ENCODE data around the gene CCDC148.

CCDC148 gene

DNA sequence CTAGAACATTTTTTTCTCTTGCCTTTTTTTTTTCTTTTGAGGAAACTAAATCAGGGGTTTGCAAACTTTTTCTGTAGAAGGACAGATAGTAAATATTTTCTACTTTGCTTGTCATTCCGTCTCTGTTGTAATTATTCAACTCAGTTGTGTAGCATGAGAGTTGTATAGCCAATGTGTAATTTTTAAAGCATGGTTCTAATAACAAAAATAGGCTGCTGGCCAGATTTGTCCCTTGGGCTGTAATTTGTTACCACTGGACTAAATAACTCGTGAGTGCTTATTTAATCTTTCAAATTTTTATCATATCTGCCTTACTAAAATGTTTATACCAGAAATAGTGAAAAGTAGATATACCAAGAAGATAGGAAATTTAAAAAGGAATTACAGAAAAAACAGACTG, 43.0 kb downstream of the CCDC148 start:
- TF ChIP-seq GATA1 (IDR thresholded peaks at IDR 0.05; ENCODE audit: low read depth, low read length) (no peak), POLR2A (IDR thresholded peaks at IDR 0.05; ENCODE audit: low read length) (no peak)
- no peak for DNase-seq

- no peak for TF ChIP-seq GATA1 (IDR thresholded peaks at IDR 0.05; ENCODE audit: low read depth, low read length)
- DNase-seq, result no peak
Observed at GRCh38 chr2:158412206-158412605, 44.3 kb downstream of the CCDC148 start.

GRCh38 chr2:158411748-158412147, 44.8 kb downstream of the CCDC148 start:
- DNase-seq, result no peak
- no peak for TF ChIP-seq GATA1 (IDR thresholded peaks at IDR 0.05; ENCODE audit: low read depth, low read length)
- no peak for TF ChIP-seq POLR2A (IDR thresholded peaks at IDR 0.05; ENCODE audit: low read length)

DNA sequence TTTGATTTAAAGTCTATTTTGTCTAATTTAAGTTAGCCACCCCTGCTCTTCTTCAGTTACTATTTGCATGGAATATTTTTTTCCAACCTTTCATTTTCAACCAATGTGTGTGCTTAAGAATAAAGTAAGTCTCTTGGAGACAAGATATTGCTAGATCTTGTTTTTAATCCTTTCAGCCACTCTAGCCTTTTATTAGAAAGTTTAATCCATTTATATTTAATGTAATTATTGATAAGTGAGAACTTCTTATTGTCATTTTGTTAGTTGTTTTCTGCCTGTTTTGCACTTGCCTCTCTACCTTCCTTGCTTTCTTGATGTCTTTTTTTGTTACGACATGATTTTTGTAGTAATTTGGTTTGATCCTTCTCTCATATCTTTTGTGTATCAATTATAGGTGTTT, 46.4 kb downstream of the CCDC148 start:
- TF ChIP-seq GATA1 (IDR thresholded peaks at IDR 0.05; ENCODE audit: low read depth, low read length), result no peak
- no peak for TF ChIP-seq POLR2A (IDR thresholded peaks at IDR 0.05; ENCODE audit: low read length)
- no peak for DNase-seq

DNA sequence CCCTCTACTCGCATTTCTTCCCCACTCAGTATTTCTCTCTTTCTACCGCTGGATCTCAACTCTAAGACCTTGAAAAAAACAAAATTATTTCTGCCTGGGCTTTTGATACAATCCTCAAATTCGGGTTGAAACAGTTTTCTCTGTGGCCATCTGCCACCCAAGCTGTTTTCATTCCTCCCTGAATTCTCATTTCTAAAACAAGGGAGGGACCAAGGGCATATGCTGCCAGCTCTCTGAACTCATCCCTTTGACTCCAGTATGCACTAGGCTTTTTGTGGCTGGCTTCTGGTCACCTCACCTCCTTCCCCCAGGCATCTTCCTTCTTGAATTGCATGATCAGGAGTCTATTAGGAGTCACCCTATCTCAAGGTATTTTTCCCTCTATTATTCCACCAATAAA, 49.5 kb downstream of the CCDC148 start:
- TF ChIP-seq POLR2A (IDR thresholded peaks at IDR 0.05; ENCODE audit: low read length) (no peak), GATA1 (IDR thresholded peaks at IDR 0.05; ENCODE audit: low read depth, low read length) (no peak)

GRCh38 chr2:158405341-158405740, 51.2 kb downstream of the CCDC148 start:
- DNase-seq, result no peak
- TF ChIP-seq POLR2A (IDR thresholded peaks at IDR 0.05; ENCODE audit: low read length) (no peak), GATA1 (IDR thresholded peaks at IDR 0.05; ENCODE audit: low read depth, low read length) (no peak)

More for the DNA sequence above, 49.5 kb downstream of the CCDC148 start:
- no peak for DNase-seq

DNA sequence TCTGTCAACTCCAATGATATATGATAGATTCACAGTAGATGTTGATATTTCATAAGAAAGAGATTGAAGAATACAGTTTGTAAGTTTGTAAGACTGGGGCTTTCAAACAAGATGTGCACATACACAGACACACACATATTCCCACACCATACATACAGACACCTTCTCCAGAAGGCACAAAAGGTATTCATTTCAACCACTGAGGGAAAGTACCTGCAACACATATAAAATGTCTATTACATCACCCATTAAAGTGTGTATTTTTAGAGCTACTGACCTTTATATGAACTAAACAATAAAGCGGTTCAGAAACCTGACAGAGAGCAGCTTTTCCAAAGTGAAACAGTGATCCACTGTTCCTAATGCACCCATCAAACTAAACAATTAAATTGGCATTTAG, 53.3 kb downstream of the CCDC148 start:
- TF ChIP-seq GATA1 (IDR thresholded peaks at IDR 0.05; ENCODE audit: low read depth, low read length), result no peak
- no peak for DNase-seq

GRCh38 chr2:158402665-158403064, 53.9 kb downstream of the CCDC148 start:
- TF ChIP-seq GATA1 (IDR thresholded peaks at IDR 0.05; ENCODE audit: low read depth, low read length) (no peak), POLR2A (IDR thresholded peaks at IDR 0.05; ENCODE audit: low read length) (no peak)
- no peak for DNase-seq

- no peak for DNase-seq
- TF ChIP-seq POLR2A (IDR thresholded peaks at IDR 0.05; ENCODE audit: low read length) (no peak), GATA1 (IDR thresholded peaks at IDR 0.05; ENCODE audit: low read depth, low read length) (no peak)
Observed at GRCh38 chr2:158395166-158395565, 61.4 kb downstream of the CCDC148 start.

GRCh38 chr2:158394453-158394852, 62.1 kb downstream of the CCDC148 start:
- DNase-seq, result no peak
- TF ChIP-seq POLR2A (IDR thresholded peaks at IDR 0.05; ENCODE audit: low read length), result no peak
- TF ChIP-seq GATA1 (IDR thresholded peaks at IDR 0.05; ENCODE audit: low read depth, low read length), result no peak

GRCh38 chr2:158393886-158394285, 62.7 kb downstream of the CCDC148 start:
- TF ChIP-seq GATA1 (IDR thresholded peaks at IDR 0.05; ENCODE audit: low read depth, low read length) (no peak), POLR2A (IDR thresholded peaks at IDR 0.05; ENCODE audit: low read length) (no peak)
- DNase-seq, result no peak

- no peak for TF ChIP-seq GATA1 (IDR thresholded peaks at IDR 0.05; ENCODE audit: low read depth, low read length)
- no peak for TF ChIP-seq POLR2A (IDR thresholded peaks at IDR 0.05; ENCODE audit: low read length)
- DNase-seq, result no peak
Observed at GRCh38 chr2:158392687-158393086, 63.9 kb downstream of the CCDC148 start.

DNA sequence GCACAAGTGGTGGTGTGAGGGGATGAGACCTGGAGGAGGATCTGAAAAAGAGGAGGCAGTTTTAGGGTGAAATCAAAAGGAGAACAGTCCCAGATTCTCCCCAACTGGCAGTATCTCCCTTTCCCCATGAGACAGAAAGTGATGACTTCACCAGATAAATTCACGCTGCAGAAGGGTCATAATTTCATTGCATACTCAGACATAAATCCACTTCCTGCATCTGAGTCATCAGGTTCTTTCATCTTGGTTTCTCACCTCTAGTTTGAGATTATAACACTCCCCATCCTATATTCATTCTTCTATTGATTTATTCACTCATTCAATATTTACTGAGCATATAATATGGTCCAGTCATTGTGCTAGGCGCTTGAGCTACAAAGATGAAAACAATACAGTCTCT, 64.7 kb downstream of the CCDC148 start:
- no peak for DNase-seq
- TF ChIP-seq POLR2A (IDR thresholded peaks at IDR 0.05; ENCODE audit: low read length) (no peak), GATA1 (IDR thresholded peaks at IDR 0.05; ENCODE audit: low read depth, low read length) (no peak)

DNA sequence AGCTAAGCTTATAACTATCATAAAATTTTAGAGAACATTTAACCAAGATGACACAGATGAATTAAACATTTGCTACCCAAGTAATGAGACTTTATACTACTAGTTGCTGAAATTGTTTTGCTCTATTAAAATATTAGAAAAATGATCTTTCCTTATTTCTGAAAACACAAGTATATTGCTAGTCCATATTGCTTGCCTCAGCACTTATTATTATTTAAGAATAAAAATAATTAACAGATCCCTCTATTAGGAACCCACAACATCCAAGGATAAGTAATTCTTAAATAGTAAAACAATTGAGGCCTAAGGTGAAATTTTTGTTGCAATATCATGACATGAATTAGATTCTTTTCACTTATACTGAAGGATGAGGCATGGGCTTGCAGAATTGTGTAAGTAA, 65.2 kb downstream of the CCDC148 start:
- DNase-seq, result no peak
- TF ChIP-seq GATA1 (IDR thresholded peaks at IDR 0.05; ENCODE audit: low read depth, low read length), result no peak
- no peak for TF ChIP-seq POLR2A (IDR thresholded peaks at IDR 0.05; ENCODE audit: low read length)

- TF ChIP-seq GATA1 (IDR thresholded peaks at IDR 0.05; ENCODE audit: low read depth, low read length), result no peak
- TF ChIP-seq POLR2A (IDR thresholded peaks at IDR 0.05; ENCODE audit: low read length), result no peak
- DNase-seq, result no peak
Observed at GRCh38 chr2:158388159-158388558, 68.4 kb downstream of the CCDC148 start.

DNA sequence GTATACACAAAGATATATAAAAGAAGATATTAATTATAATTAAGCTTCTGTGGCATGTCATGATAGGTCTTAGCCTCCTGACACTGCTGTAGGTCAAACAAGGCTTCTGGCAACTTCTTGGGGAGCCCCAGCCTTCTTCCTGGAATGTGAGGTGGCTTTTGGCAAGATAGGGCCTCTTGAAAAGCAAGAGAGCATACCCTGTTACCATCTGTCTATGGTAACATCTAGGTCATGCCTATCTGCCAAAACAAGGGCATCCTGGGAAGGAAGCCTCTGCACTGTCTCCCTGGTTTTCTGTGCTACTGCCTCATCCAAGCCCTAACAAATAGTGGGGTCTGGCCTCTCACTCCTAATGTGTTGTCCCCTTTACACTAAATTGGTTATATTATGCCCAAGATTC, 70.9 kb downstream of the CCDC148 start:
- TF ChIP-seq GATA1 (IDR thresholded peaks at IDR 0.05; ENCODE audit: low read depth, low read length) (no peak), POLR2A (IDR thresholded peaks at IDR 0.05; ENCODE audit: low read length) (no peak)
- DNase-seq, result no peak

Data from erythroblast (primary cell).